ENCODE data around the gene MRGPRX2.

GRCh38 chr11:19075636-19076035 lies 15.1 kb upstream of the MRGPRX2 start:
- TF ChIP-seq CTCF (IDR thresholded peaks at IDR 0.05) = no peak
- no peak for TF ChIP-seq EP300 (IDR thresholded peaks at IDR 0.05)
